Peyer's patch (tissue), 4 donors: ENCODE results near the gene SRXN1. TPM values are rescaled to one million over a fixed set of nuclear protein-coding genes. Genes with fewer than 3 reads are reported as not detected.

Experiments
- DNase-seq, 3 donors: peaks; one replicate each; pipeline ENCODE4 v3.0.0-alpha.2; 2017 to 2019
- H3K27ac ChIP-seq, 4 donors: fragments of 200-600 bp; sonication (generic); one replicate each; pipeline ENCODE4 v1.5.1; 2016 to 2019
- H3K27me3 ChIP-seq, 2 donors: fragments of 200-600 bp; sonication (generic); one replicate each; pipeline ENCODE4 v1.5.1; 2019
- H3K36me3 ChIP-seq, 3 donors: fragments of 200-600 bp; sonication (generic); one replicate each; pipeline ENCODE4 v1.5.1; 2016 to 2019
- H3K4me1 ChIP-seq, 4 donors: fragments of 200-600 bp; sonication (generic); one replicate each; pipeline ENCODE4 v1.5.1; 2016 to 2019
- H3K4me3 ChIP-seq, 4 donors: fragments of 200-600 bp; sonication (generic); 1 replicate in 3 of 4; 2 replicates in 1 of 4; pipeline ENCODE4 v1.5.1; 2016 to 2019; ENCODE audit warnings: mild to moderate bottlenecking in 1 of 4
- H3K9me3 ChIP-seq, 4 donors: fragments of 200-600 bp; sonication (generic); one replicate each; pipeline ENCODE4 v1.5.1; 2016 to 2019; ENCODE audit warnings: mild to moderate bottlenecking in 1 of 4
- POLR2A ChIP-seq, 2 donors: fragments of 450-650 bp; IDR thresholded peaks; one replicate each; pipeline ENCODE4 v1.5.1; 2017; ENCODE audit warnings: antibody characterized with exemption in 2 of 2, mild to moderate bottlenecking in 2 of 2, moderate library complexity in 2 of 2
- total RNA-seq, 4 donors: library from RNA; depleted of rRNA; stranded (reverse); fragments of >200 nt; gene quantifications; one replicate each; pipeline ENCODE4 v1.1.0, GENCODE V29; 2016
- TF ChIP-seq, protein P1 (sequence below), 6 experiments: fragments of 450-650 bp in 4 of 6; fragments of 200-600 bp in 2 of 6; sonication (generic) in 1 of 6; IDR thresholded peaks; one replicate each; pipeline ENCODE4 v1.5.1; 2017 to 2019; ENCODE audit warnings: antibody characterized with exemption in 6 of 6, mild to moderate bottlenecking in 3 of 6, moderate library complexity in 1 of 6

The SRXN1 gene
- 10 to 100 TPM; 15.0 to 83.0 (median 29.9) TPM for total RNA-seq

GRCh38 chr20:653110-653589 is at the start of gene SRXN1:
Gene SRXN1, minus strand, starts transcription at chr20:653200. Its CDS starts 15 bp downstream, at chr20:653185.
- Histone ChIP-seq H3K4me1 (peaks cover 0 to 14% (median 7%) of the 10 kb centered on the region in 4 donors), H3K36me3 (peaks cover 0 to 15% (median 0%) of the 10 kb centered on the region in 3 donors), H3K27me3 (no peaks in the 10 kb centered on the region), H3K9me3 (no peaks in the 10 kb centered on the region), H3K27ac (peak within 1 kb of the TSS; percentile 67 to 95 (median 84)), H3K4me3 (peak within 1 kb of the TSS; percentile 65 to 100 (median 74))
- no peak for TF ChIP-seq POLR2A (IDR thresholded peaks at IDR 0.05)
- TF ChIP-seq, protein P1, sequence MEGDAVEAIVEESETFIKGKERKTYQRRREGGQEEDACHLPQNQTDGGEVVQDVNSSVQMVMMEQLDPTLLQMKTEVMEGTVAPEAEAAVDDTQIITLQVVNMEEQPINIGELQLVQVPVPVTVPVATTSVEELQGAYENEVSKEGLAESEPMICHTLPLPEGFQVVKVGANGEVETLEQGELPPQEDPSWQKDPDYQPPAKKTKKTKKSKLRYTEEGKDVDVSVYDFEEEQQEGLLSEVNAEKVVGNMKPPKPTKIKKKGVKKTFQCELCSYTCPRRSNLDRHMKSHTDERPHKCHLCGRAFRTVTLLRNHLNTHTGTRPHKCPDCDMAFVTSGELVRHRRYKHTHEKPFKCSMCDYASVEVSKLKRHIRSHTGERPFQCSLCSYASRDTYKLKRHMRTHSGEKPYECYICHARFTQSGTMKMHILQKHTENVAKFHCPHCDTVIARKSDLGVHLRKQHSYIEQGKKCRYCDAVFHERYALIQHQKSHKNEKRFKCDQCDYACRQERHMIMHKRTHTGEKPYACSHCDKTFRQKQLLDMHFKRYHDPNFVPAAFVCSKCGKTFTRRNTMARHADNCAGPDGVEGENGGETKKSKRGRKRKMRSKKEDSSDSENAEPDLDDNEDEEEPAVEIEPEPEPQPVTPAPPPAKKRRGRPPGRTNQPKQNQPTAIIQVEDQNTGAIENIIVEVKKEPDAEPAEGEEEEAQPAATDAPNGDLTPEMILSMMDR (IDR thresholded peaks at IDR 0.05) = peak; percentile 15 to 69 (median 58)
- DNase-seq = peak; percentile 83 to 95 (median 94)

DNA sequence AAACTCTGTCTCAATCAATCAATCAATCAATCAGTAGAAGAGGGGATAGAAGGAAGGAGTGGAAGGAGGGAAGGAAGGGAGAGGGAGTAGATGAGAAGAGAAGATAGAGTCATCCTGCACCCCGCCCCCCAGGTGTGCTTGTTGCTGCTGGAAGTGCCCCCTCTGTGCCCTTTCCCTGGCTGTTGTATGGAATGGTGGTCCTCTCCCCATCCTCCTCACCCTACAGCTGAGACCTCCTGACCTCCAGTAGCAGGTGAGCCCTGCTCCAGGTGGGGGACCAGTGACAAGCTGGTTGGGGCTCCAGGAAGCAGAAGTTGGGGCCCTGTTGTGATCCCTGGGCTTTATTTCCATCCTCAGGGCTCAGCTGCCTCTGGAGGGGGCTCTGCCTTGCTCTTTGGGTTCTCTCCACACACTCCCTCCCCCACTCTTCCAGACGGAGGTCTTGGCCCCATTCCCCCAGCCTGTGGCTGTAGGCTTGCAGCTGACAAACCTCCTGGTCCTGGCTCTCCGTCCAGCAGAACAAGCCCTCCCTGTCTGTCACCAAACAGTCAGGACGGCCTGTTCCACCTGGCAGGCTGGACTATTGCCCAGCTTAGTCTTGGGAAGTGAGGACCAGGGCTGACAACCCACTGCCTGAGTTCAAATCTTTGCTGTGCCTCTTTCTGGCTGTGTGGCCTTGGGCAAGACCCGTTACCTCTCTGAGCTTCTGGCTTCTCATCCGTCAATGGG is 48.6 kb upstream of the SRXN1 start:
- no peaks in the 10 kb centered on the region for H3K27me3 ChIP-seq
- no peaks in the 10 kb centered on the region for H3K9me3 ChIP-seq
- H3K4me3 ChIP-seq = no peak overlapping the region
- H3K4me1 ChIP-seq = no peaks in the 10 kb centered on the region
- no peaks in the 10 kb centered on the region for H3K36me3 ChIP-seq
- no peak overlapping the region for H3K27ac ChIP-seq
- no peak for DNase-seq
- TF ChIP-seq, protein P1 (IDR thresholded peaks at IDR 0.05) = no peak
- TF ChIP-seq POLR2A (IDR thresholded peaks at IDR 0.05) = no peak

GRCh38 chr20:699811-700338 is 46.9 kb upstream of the SRXN1 start:
- Histone ChIP-seq H3K9me3 (no peaks in the 10 kb centered on the region), H3K27me3 (no peaks in the 10 kb centered on the region), H3K27ac (no peak overlapping the region), H3K4me3 (no peak overlapping the region), H3K4me1 (no peaks in the 10 kb centered on the region), H3K36me3 (no peaks in the 10 kb centered on the region)
- no peak for DNase-seq
- TF ChIP-seq, protein P1 (IDR thresholded peaks at IDR 0.05) = no peak
- TF ChIP-seq POLR2A (IDR thresholded peaks at IDR 0.05) = no peak

DNA sequence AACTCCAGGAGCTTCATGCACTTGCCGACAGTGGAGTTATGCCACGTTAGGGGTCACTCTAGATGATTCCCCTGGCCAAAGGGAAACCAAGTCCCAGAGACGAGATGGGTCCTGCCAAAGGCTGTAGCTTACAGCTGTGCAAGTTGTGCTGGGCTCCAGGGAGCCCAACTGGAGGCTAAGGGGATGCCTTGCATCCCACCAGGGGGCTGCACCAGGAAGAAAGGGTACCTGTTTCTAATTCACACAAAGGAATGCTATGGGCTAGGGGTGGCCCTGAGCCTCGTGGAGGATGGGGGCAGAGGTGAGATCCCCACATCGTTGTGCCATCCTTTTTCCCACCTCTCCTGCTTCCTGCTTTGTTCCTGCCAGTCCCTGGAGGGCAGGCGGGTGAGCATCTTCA is 46.3 kb upstream of the SRXN1 start:
- H3K36me3 ChIP-seq = no peaks in the 10 kb centered on the region
- DNase-seq = no peak
- no peaks in the 10 kb centered on the region for H3K9me3 ChIP-seq
- H3K27me3 ChIP-seq = no peaks in the 10 kb centered on the region
- no peaks in the 10 kb centered on the region for H3K4me1 ChIP-seq
- H3K4me3 ChIP-seq = no peak overlapping the region
- H3K27ac ChIP-seq = no peak overlapping the region
- TF ChIP-seq, protein P1 (IDR thresholded peaks at IDR 0.05) = no peak

DNA sequence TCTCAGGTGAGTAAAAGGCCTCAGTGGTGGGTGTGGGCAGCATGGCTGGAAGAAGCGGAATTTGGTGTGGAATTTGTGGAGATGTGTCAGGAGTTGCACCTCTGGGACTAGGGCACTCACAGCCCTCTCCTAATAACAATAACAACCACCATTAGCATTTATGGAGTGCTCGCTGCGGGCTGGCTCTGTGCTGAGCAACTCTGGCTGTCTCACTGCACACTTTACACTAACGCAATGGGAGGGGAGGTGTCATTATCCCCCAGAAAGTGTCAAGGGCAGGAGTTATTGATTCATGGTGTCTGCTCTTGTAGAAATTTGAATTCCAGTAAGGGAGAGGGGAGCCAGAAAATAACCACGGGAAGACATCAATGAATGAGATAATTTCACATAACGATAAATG is 45.3 kb upstream of the SRXN1 start:
- Histone ChIP-seq H3K9me3 (no peaks in the 10 kb centered on the region), H3K27ac (no peak overlapping the region), H3K4me1 (no peaks in the 10 kb centered on the region), H3K4me3 (no peak overlapping the region), H3K36me3 (no peaks in the 10 kb centered on the region), H3K27me3 (no peaks in the 10 kb centered on the region)
- no peak for DNase-seq
- TF ChIP-seq, protein P1 (IDR thresholded peaks at IDR 0.05) = no peak
